Tibial nerve (tissue), 4 donors: ENCODE results near the gene IFNAR1. TPM values are rescaled to one million over a fixed set of nuclear protein-coding genes. Genes with fewer than 3 reads are reported as not detected.

Source experiments
- DNase-seq, 2 donors: peaks; one replicate each; pipeline ENCODE4 v3.0.0-alpha.2; 2019; ENCODE audit warnings: low spot score in 2 of 2
- H3K27ac ChIP-seq, 4 donors: fragments of 200-600 bp; sonication (generic) in 3 of 4; one replicate each; pipeline ENCODE4 v1.5.1; 2017 to 2019; ENCODE audit warnings: mild to moderate bottlenecking in 1 of 4
- H3K27me3 ChIP-seq, 2 donors: fragments of 200-600 bp; sonication (generic) in 1 of 2; one replicate each; pipeline versions ENCODE4 v1.5.1 to v1.6.0; 2017 to 2019
- H3K36me3 ChIP-seq, 3 donors: fragments of 200-600 bp; sonication (generic); one replicate each; pipeline ENCODE4 v1.5.1; 2018 to 2019
- H3K4me1 ChIP-seq, 4 donors: fragments of 200-600 bp; sonication (generic) in 3 of 4; one replicate each; pipeline ENCODE4 v1.5.1; 2017 to 2019
- H3K4me3 ChIP-seq, 4 donors: fragments of 200-600 bp; sonication (generic) in 3 of 4; one replicate each; pipeline ENCODE4 v1.5.1; 2017 to 2019; ENCODE audit warnings: mild to moderate bottlenecking in 1 of 4, moderate library complexity in 1 of 4
- H3K9me3 ChIP-seq, 4 donors: fragments of 200-600 bp; sonication (generic) in 3 of 4; one replicate each; pipeline ENCODE4 v1.5.1; 2017 to 2019
- EP300 ChIP-seq, 2 donors: sonication (generic); formaldehyde crosslinking; IDR thresholded peaks; one replicate each; pipeline ENCODE4 v1.6.1; 2017; ENCODE audit warnings: antibody characterized with exemption in 2 of 2, mild to moderate bottlenecking in 1 of 2
- POLR2A ChIP-seq, 2 donors: fragments of 450-650 bp; IDR thresholded peaks; one replicate each; pipeline ENCODE4 v1.6.1; 2017; ENCODE audit warnings: antibody characterized with exemption in 2 of 2, mild to moderate bottlenecking in 2 of 2, moderate library complexity in 2 of 2
- WGBS, 2 donors: methylation state at CpG; one replicate each; pipeline ENCODE4 v1.1.5; 2018; 5-methylcytosine and 5-hydroxymethylcytosine counted together
- total RNA-seq, 4 donors: library from RNA; depleted of rRNA; stranded (reverse); fragments of >200 nt; gene quantifications; one replicate each; pipeline ENCODE4 v1.1.0, GENCODE V29; 2016
- TF ChIP-seq, protein P1 (sequence below), 5 experiments: fragments of 200-600 bp in 3 of 5; fragments of 450-650 bp in 2 of 5; sonication (generic) in 3 of 5; IDR thresholded peaks; one replicate each; pipeline ENCODE4 v1.5.1; 2016 to 2019; ENCODE audit warnings: antibody characterized with exemption in 5 of 5, mild to moderate bottlenecking in 3 of 5, moderate library complexity in 2 of 5

The IFNAR1 gene
- total RNA-seq, 4 donors from 2014 or later: 29.4 to 35.8 (median 31.4) TPM

DNA sequence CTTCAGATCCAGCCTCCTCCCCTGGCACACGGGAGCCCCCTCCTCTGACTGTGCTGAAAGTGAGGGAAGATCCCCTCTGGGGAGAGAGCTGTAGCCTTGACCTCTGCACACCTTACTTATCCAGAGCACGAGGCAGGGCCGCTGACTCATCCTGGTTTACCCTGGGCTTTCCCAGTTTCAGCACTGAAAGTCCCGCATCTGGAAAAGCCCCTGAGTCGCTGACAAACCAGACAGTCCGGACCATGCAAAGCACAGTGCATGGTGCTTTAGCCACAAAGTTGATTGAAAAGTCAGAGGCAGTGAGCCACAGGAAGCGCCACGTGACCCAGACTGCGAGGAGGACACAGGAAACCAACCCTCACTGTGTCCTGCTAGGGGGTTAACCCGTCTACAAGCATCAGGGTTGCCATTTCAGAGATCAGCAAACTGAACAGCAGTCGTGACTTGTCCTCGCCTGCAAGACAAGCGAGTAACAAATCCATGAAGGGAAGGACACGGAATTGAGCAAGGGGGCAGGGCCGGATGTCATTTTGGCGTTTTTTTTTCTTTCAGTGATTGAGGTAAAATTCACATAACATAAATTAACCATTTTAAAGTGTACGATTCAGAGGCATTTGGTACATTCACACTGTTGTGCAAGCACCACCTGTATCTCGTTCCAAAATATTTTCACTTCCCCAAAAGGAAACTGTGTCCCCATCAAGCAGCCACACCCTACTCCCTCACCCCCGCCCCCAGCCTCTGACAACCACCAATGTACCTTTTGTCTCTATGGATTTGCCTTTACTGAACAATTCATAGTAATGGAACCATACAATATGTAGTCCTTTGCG, 58.5 kb downstream of the IFNAR1 start:
- Histone ChIP-seq H3K4me3 (peak overlapping the region in 2 of 4 donors; percentile 19 to 26), H3K9me3 (no peaks in the 10 kb centered on the region), H3K27ac (peak overlapping the region; percentile 9 to 93 (median 81)), H3K27me3 (no peaks in the 10 kb centered on the region), H3K4me1 (peaks cover 0 to 59% (median 42%) of the 10 kb centered on the region in 4 donors), H3K36me3 (no peaks in the 10 kb centered on the region)
- WGBS, 2 donors: 27 to 29% methylated on average over 20 of the region's 20 CpGs
- DNase-seq: peak in 1 of 2 donors; percentile 51
- TF ChIP-seq EP300 (IDR thresholded peaks at IDR 0.05) (peak in 1 of 2 donors; percentile 57), POLR2A (IDR thresholded peaks at IDR 0.05) (no peak)

DNA sequence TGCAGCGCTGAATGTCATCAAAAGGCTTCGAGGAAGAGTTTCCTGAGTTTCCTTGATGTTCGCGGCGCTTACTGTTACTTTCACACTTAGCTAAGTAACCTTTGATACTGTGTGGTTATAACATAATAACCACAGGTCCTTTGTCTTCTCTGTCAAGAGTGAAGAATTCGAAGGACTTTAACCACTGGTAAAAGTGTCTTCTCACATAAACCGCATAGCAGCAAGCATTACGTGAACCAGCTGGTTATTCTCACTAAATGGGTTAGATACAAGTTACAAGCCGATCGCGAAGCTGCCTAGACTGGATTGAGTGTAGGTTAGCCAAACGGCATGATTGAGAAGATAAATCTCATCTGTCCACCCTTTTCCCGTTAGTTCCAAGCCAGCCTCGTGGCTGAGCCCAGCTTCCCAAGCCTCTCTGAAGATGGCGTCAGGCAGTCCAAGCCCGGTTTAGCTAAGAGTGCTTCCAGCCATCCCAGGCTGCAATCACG, 60.1 kb downstream of the IFNAR1 start:
- TF ChIP-seq, protein P1, sequence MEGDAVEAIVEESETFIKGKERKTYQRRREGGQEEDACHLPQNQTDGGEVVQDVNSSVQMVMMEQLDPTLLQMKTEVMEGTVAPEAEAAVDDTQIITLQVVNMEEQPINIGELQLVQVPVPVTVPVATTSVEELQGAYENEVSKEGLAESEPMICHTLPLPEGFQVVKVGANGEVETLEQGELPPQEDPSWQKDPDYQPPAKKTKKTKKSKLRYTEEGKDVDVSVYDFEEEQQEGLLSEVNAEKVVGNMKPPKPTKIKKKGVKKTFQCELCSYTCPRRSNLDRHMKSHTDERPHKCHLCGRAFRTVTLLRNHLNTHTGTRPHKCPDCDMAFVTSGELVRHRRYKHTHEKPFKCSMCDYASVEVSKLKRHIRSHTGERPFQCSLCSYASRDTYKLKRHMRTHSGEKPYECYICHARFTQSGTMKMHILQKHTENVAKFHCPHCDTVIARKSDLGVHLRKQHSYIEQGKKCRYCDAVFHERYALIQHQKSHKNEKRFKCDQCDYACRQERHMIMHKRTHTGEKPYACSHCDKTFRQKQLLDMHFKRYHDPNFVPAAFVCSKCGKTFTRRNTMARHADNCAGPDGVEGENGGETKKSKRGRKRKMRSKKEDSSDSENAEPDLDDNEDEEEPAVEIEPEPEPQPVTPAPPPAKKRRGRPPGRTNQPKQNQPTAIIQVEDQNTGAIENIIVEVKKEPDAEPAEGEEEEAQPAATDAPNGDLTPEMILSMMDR (IDR thresholded peaks at IDR 0.05): no peak
- TF ChIP-seq POLR2A (IDR thresholded peaks at IDR 0.05) (no peak), EP300 (IDR thresholded peaks at IDR 0.05) (no peak)
- DNase-seq: no peak
- H3K4me3 ChIP-seq: no peak overlapping the region
- H3K36me3 ChIP-seq: no peaks in the 10 kb centered on the region
- H3K27me3 ChIP-seq: no peaks in the 10 kb centered on the region
- 90 to 93% methylated on average over 17 of the region's 17 CpGs for WGBS, 2 donors
- peaks cover 0 to 43% (median 34%) of the 10 kb centered on the region in 4 donors for H3K4me1 ChIP-seq
- no peaks in the 10 kb centered on the region for H3K9me3 ChIP-seq
- H3K27ac ChIP-seq: peak overlapping the region in 2 of 4 donors; percentile 45 to 88

DNA sequence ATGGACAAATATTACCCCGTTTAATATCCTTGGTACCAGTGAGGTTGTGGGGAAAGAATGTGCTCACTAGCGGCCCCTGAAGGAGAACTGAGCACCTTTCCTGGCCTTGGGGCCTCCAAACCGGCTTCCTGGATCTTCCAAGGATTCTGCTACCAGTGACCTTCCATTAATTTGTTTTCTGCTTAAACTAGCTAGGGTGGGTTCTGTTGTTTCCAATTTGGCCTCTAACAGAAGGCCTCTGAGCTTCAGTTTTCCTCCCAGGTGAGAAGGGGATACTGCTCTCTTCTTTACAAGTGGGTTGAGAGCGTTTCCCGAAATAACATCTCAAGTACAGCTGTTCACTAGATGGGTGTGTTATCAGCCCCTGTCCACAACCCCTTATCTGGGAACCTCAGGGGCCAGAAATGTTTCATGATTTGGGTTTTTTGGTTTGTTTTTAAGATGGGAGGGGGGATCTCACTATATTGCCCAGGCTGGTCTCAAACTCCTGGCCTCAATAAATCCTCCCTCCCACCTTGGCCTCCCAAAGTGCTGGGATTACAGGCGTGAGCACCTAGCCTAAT, 61.5 kb downstream of the IFNAR1 start:
- no peaks in the 10 kb centered on the region for H3K36me3 ChIP-seq
- no peaks in the 10 kb centered on the region for H3K9me3 ChIP-seq
- H3K27me3 ChIP-seq: no peaks in the 10 kb centered on the region
- no peak for DNase-seq
- H3K4me1 ChIP-seq: peaks cover 0 to 30% (median 25%) of the 10 kb centered on the region in 4 donors
- H3K4me3 ChIP-seq: no peak overlapping the region
- H3K27ac ChIP-seq: no peak overlapping the region
- WGBS, 2 donors: 79 to 84% methylated on average over 6 of the region's 6 CpGs
- TF ChIP-seq POLR2A (IDR thresholded peaks at IDR 0.05): no peak
- TF ChIP-seq EP300 (IDR thresholded peaks at IDR 0.05): no peak
- TF ChIP-seq, protein P1 (IDR thresholded peaks at IDR 0.05): no peak

DNA sequence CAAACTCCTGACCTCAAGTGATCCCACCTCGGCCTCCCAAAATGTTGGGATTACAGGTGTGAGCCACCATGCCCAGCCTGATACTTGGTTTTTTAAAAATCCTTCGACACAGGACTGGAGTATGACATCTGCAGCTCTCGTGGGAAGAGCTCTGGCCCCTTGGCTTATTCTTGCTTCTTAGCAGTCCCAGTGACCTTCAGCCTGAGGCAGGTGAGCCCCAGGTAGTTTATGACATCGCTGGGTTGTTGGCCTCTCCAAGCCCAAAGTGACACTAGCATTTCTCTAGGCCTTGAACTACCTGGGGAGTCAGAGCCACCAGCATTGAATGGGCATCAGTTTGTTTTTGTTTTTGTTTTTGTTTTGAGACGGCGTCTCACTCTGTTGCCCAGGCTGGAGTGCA, 62.5 kb downstream of the IFNAR1 start:
- H3K36me3 ChIP-seq: no peaks in the 10 kb centered on the region
- H3K4me3 ChIP-seq: no peak overlapping the region
- TF ChIP-seq, protein P1 (IDR thresholded peaks at IDR 0.05): no peak
- no peak for TF ChIP-seq POLR2A (IDR thresholded peaks at IDR 0.05)
- no peak for TF ChIP-seq EP300 (IDR thresholded peaks at IDR 0.05)
- DNase-seq: no peak
- WGBS, 2 donors: 87 to 100% methylated on average over 5 to 6 of the region's 6 CpGs
- no peak overlapping the region for H3K27ac ChIP-seq
- H3K27me3 ChIP-seq: no peaks in the 10 kb centered on the region
- H3K4me1 ChIP-seq: peaks cover 0 to 23% (median 16%) of the 10 kb centered on the region in 4 donors
- H3K9me3 ChIP-seq: no peaks in the 10 kb centered on the region

DNA sequence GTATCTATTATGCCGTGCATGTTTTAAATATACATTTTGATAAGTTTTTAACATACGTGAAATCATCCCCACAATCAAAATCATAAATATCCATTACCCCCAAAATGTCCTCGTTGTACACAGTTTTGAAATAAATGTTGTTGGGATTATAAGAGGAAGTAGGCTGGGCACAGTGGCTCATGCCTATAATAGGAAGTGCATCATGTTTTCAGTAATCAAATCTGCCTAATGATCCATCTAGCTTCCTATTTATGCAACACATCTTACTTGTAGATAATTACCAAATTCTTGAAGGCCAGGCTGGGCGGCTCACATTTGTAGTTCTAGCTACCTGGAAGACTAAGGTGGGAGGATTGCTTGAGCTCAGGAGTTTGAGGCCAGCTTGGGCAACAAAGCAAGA, 63.4 kb downstream of the IFNAR1 start:
- no peak overlapping the region for H3K4me3 ChIP-seq
- H3K36me3 ChIP-seq: no peaks in the 10 kb centered on the region
- TF ChIP-seq EP300 (IDR thresholded peaks at IDR 0.05): no peak
- TF ChIP-seq, protein P1 (IDR thresholded peaks at IDR 0.05): no peak
- no peak for TF ChIP-seq POLR2A (IDR thresholded peaks at IDR 0.05)
- H3K9me3 ChIP-seq: no peaks in the 10 kb centered on the region
- no peak overlapping the region for H3K27ac ChIP-seq
- no peaks in the 10 kb centered on the region for H3K27me3 ChIP-seq
- no peak for DNase-seq
- H3K4me1 ChIP-seq: peaks cover 0 to 22% (median 7%) of the 10 kb centered on the region in 4 donors
- WGBS, 2 donors: 77 to 85% methylated on average over 4 of the region's 4 CpGs
